ENCODE measurements around the gene ZNF423.

The ZNF423 gene

GRCh38 chr16:49530427-49530970 is 325.4 kb downstream of the ZNF423 start:
- no peak for DNase-seq (ENCODE audit: low read depth)

GRCh38 chr16:49529411-49530045 is 326.4 kb downstream of the ZNF423 start:
- DNase-seq (ENCODE audit: low read depth): no peak

DNA sequence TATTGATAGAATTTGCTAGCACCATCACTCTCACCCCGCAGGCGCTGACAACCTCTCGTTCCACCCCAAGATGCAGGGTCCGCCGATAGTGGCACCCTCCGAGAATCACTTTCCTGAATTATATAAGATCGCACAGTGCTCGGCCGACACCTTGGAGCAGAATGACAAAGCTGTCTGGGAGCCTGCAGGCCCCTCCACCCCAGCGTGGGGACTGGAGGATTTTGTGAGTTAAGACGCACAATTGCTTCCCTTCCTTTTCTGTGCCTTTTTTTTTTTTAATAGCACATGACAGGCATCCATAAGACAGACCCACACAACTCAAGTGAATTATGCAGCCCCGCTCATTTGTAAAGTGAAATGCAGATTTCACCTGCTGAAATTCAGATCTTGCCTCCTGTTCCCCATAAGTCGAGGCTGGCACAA is 327.0 kb downstream of the ZNF423 start:
- no peak for DNase-seq (ENCODE audit: low read depth)

GRCh38 chr16:49528060-49528865 is 327.6 kb downstream of the ZNF423 start:
- DNase-seq (ENCODE audit: low read depth): peak; percentile 33

DNA sequence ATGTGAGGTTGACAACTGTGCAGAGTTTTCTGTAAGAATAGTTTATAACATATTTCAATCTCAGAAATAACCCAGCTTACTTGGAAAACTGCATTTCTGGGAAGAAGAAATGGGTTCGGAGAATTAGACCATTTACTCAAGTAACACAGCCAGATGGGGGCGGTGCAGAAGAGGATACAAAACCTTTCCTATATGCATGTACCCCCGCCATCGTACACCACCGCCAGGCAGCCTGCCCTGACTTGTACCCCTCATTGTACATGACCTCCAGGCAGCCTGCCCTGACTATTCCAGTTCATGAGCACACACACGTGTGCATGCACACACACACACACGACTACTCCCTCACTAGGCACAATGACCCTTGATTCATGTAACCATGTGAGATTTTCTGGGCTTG is 328.3 kb downstream of the ZNF423 start:
- DNase-seq (ENCODE audit: low read depth): no peak

DNA sequence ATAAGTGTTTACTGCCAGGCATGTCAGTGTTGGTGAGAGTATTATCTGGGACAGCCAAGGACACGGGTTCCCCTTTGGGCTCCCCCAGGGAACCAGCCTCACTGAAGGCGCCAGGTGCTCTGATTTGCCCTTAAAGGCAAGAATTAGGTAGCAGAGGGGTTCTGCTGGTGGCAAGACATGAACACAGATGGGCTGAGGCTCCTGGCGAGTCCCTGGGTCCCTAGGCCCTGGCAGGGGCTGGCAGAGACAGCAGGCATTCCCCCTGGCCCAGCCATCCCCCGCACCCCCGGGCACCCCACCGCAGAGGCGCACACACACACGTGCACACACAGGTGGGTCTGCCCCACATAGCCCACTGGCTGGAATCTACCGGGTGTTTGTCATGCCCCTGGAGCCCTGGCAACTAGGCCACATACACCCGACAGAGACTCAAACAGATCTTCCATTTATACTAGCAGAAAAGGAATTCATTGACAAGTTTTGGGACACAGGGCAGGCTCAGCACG is 329.0 kb downstream of the ZNF423 start:
- no peak for DNase-seq (ENCODE audit: low read depth)

GRCh38 chr16:49524947-49525315 is 331.0 kb downstream of the ZNF423 start:
- DNase-seq (ENCODE audit: low read depth): no peak

- no peak for DNase-seq (ENCODE audit: low read depth)
Measured at GRCh38 chr16:49524216-49524946, 331.5 kb downstream of the ZNF423 start.

- no peak for DNase-seq (ENCODE audit: low read depth)
Measured at GRCh38 chr16:49523435-49524159, 332.3 kb downstream of the ZNF423 start.

DNA sequence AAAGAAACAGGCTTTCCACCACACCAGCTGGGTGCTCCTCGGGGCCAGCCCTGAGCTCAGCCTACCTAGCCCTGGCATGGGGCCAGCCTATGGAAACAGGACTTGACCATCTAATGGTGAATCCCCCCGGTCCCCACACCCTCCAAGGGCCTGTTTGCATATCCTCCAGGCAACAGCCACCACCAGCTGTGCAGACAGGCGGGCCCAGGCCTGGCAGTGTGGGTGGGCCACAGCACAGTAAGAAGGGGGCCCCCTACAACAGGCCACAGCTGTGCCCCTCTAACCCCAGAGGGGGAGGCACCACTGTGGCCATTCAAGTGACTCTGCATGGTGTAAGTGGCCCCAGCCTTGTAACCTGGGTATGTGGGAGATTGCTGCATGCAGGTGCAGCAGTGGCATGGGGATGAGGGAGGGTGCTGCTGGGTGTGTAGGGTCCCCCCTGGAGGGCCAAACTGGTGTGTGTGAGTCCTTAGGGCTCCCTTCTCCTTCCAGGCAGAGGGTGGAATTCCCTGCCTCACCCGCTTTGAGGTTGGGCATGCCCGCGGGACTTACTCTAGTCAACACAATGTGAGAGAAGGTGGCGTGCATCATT is 334.1 kb downstream of the ZNF423 start:
- no peak for DNase-seq (ENCODE audit: low read depth)

DNA sequence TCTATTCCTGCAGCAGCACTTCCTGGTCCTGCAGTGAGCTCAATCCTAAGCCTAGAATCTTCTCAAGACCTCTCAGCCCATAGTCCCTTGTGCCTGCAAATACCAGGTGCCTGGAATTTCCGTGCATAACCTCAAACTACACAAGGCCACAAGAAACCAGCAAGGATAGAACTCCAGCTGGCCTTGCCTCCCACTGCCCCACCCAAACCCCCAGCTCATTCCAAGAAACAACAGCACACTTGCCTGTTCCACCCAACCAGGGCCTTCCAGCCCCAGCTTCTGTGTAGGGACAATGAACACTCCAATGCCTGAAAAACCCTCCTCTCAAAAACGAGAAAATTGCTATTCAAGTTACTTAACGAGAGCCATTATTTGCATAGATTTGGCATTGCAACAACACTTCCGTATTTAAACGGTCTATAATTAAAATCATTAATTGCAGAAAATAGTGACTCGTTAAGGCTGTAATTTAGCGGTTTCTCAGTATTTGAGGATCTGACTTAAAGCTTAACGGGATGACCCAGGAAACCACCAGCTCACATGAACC is 335.3 kb downstream of the ZNF423 start:
- DNase-seq (ENCODE audit: low read depth): no peak

DNA sequence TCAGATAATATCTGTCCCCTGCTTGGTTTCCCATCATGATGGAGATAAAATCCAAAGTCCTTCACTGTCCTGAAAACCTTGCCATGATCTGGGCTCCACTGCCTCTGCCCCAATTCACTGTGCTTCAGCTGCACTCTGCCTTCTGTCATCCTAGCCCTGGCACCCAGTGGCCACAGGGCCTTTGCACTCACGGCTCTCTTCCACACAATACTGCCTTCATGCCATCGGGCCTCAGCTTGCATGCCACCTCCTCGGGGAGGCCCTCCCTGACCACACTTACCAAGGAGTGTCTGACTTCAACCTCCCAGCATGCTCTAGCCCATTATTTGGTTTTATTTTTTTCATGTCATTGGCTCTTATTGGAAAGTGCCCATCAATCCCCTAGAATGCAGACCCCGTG is 336.2 kb downstream of the ZNF423 start:
- no peak for DNase-seq (ENCODE audit: low read depth)

DNA sequence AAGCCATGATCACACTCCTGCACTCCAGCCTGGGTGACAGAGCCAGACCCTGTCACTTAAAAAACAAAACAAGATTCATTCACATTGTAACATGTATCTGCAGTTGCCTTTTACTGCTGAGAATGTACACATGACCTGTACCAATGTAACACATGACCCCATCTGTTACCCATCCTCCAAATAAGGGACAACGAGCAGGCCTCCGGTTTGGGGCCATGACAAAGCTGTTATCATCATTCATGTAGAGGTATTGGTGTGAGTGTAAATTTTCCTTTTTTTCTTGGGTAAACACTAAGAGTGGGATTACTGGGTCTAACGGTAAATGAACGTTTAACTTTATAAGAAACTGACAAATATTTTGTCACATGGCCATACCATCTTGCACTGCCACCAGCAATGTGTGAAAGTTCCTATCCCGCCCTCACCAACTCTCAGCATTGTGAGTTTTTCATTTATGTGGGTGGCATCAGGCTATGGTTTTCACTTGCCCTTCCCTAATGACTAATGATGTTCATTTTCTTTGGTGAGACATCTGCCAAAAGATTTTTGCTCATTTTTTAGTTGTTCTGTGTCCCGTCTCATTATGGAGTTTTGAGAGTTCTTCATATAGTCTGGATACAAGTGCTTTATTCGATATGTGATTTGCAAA is 336.8 kb downstream of the ZNF423 start:
- no peak for DNase-seq (ENCODE audit: low read depth)

DNA sequence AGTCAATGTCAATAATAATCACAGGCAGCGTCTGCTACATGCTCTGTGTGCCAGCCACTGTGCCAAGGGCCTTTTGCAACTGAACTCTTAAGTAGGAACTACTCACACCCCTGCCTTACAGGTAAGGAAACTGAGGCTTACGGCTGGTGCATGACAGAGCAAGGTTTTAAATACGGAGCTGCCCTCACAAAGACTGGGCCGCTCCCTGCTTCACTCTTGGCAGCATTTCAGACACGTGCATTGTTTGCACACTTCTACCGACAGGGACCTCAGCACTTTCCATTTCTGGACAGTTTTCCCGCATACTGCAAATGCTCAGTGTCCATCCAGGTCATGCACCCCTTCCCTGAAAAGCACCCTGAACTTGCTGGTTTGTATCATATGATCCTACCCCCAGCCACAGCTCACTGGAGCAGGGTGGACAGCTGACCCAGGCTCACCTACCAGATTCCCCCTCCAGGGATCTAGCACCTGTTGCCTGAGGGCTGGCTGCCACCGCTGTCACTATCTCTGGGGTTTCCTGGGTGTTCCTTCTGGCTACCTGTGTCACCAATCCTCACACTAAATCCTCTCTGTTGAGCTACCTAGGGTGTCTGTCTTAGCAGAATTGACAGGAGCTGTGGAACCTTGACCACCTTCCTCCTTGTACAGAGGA is 339.4 kb downstream of the ZNF423 start:
- DNase-seq (ENCODE audit: low read depth): no peak

DNA sequence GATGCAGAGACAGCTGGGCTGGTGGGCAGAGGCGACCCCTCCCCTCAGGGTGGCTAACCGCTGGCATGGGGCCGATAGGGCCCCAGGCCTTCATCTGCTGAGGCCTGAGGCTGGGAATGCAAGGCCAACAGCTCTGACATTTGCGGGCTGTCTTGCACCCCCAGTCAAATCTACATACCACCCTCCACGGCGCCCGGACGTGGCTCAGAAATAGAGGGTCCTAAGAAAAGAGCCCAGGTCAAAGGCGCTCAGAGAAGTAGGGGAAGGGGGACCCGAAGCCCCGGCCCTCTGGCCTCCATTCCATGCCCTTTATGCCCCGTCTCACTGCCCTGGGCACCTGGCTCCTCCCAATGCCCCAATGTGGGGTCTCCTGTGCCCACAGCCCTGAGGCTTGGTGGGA is 340.1 kb downstream of the ZNF423 start:
- no peak for DNase-seq (ENCODE audit: low read depth)

GRCh38 chr16:49515016-49515565 is 340.8 kb downstream of the ZNF423 start:
- no peak for DNase-seq (ENCODE audit: low read depth)

GRCh38 chr16:49514073-49514980 is 341.6 kb downstream of the ZNF423 start:
- DNase-seq (ENCODE audit: low read depth): no peak

- no peak for DNase-seq (ENCODE audit: low read depth)
Measured at GRCh38 chr16:49513040-49513439, 342.9 kb downstream of the ZNF423 start.

Measured in stromal cell of bone marrow (primary cell).